B cell (primary cell): ENCODE data around the gene TMEM168. TPM values are rescaled to one million over a fixed set of nuclear protein-coding genes. Genes with fewer than 3 reads are reported as not detected.
"Not testable (repeated sequence)": the region's sequence is repeated elsewhere in the genome, so short reads cannot be mapped to it uniquely, and the experiment has no call there.

Experiments used
- ATAC-seq: fragments of 200-7000 bp; cut with Tn5 transposase; one replicate; pipeline ENCODE4 v1.10.0; 2021; ENCODE audit warnings: low read depth, mild to moderate bottlenecking, moderate number of reproducible peaks, moderate library complexity
- CTCF ChIA-PET: fragments of 350-600 bp; sonication (Branson Sonifier 250); formaldehyde crosslinking; loops from one replicate; lab custom pipeline; 2021; ENCODE audit warnings: antibody characterized with exemption, inconsistent platforms; lab: Charles Lee
- POLR2A ChIA-PET: fragments of 350-600 bp; sonication (Branson Sonifier 250); formaldehyde crosslinking; loops from one replicate; lab custom pipeline; 2021; ENCODE audit warnings: antibody characterized with exemption; lab: Charles Lee
- DNase-seq: peaks from one replicate; pipeline ENCODE4 v3.0.0; 2013
- H2AFZ ChIP-seq: 2 replicates; pipeline ENCODE4 v1.6.1; 2012; ENCODE audit warnings: mild to moderate bottlenecking, low read depth, low read length; ENCODE audit not compliant: insufficient read depth, poor library complexity, severe bottlenecking
- H3K27ac ChIP-seq, 2 donors: 1 replicate in 1 of 2; 2 replicates in 1 of 2; pipeline ENCODE4 v1.5.1; 2012 to 2013; ENCODE audit warnings: low read length in 2 of 2, mild to moderate bottlenecking in 2 of 2, moderate library complexity in 1 of 2
- H3K27me3 ChIP-seq, 4 experiments: fragments of 200-600 bp in 1 of 4; sonication (generic) in 1 of 4; replicated peaks in 1 of 4; 1 replicate in 2 of 4; 2 replicates in 2 of 4; pipeline versions ENCODE4 v1.6.1 to v1.7.0; 2013 to 2016; ENCODE audit warnings: low read length in 3 of 4, mild to moderate bottlenecking in 2 of 4, mixed read lengths in 1 of 4, moderate library complexity in 1 of 4; ENCODE audit not compliant: insufficient read depth in 4 of 4, control insufficient read depth in 3 of 4; ENCODE audit errors: control extremely low read depth in 1 of 4
- H3K36me3 ChIP-seq, 2 experiments: replicated peaks in 1 of 2; 1 replicate in 1 of 2; 2 replicates in 1 of 2; pipeline versions ENCODE4 v1.6.1 to v1.7.1; 2013; ENCODE audit warnings: low read length in 1 of 2; ENCODE audit not compliant: insufficient read depth in 2 of 2, control insufficient read depth in 1 of 2; ENCODE audit errors: control extremely low read depth in 1 of 2, extremely low read depth in 1 of 2
- H3K4me1 ChIP-seq, 2 donors: fragments of 200-600 bp in 1 of 2; sonication (generic) in 1 of 2; 1 replicate in 1 of 2; 2 replicates in 1 of 2; pipeline versions ENCODE4 v1.5.1 to v1.6.1; 2013 to 2017; ENCODE audit warnings: low read length in 2 of 2; ENCODE audit not compliant: control insufficient read depth in 2 of 2, insufficient read depth in 2 of 2
- H3K4me2 ChIP-seq: replicated peaks from 2 replicates; pipeline ENCODE3; 2012; ENCODE audit warnings: mild to moderate bottlenecking, low read depth, low read length; ENCODE audit not compliant: poor library complexity, severe bottlenecking
- H3K4me3 ChIP-seq, 5 experiments: fragments of 200-600 bp in 1 of 5; sonication (generic) in 1 of 5; 1 replicate in 3 of 5; 2 replicates in 2 of 5; pipeline versions ENCODE4 v1.5.1 to v1.7.0; 2011 to 2016; ENCODE audit warnings: low read length in 4 of 5, mild to moderate bottlenecking in 4 of 5, low read depth in 2 of 5, control low read depth in 1 of 5, moderate library complexity in 1 of 5; ENCODE audit not compliant: insufficient read depth in 1 of 5; ENCODE audit errors: control extremely low read depth in 1 of 5, extremely low read depth in 1 of 5
- H3K79me2 ChIP-seq: fragments of 200-600 bp; sonication (generic); one replicate; pipeline ENCODE4 v1.6.0; 2016; ENCODE audit warnings: low read length; ENCODE audit not compliant: control insufficient read depth, insufficient read depth
- H3K9ac ChIP-seq: fragments of 200-600 bp; sonication (generic); 2 replicates; pipeline ENCODE4 v1.6.1; 2017; ENCODE audit warnings: mild to moderate bottlenecking, low read length, moderate library complexity
- H3K9me3 ChIP-seq, 3 donors: one replicate each; pipeline versions ENCODE4 v1.6.1 to v1.7.1; 2013; ENCODE audit warnings: low read length in 2 of 3; ENCODE audit not compliant: control insufficient read depth in 2 of 3, insufficient read depth in 1 of 3; ENCODE audit errors: control extremely low read depth in 1 of 3
- H4K20me1 ChIP-seq: 2 replicates; pipeline ENCODE4 v1.6.0; 2012; ENCODE audit warnings: mild to moderate bottlenecking, low read length; ENCODE audit not compliant: insufficient read depth, control insufficient read depth, poor library complexity, severe bottlenecking
- H3K27ac Mint-ChIP-seq: one replicate; pipeline ENCODE4 v1.8.0; 2021; ENCODE audit warnings: mixed read lengths
- H3K27me3 Mint-ChIP-seq: one replicate; pipeline ENCODE4 v1.8.0; 2021; ENCODE audit warnings: mixed read lengths
- H3K4me1 Mint-ChIP-seq: one replicate; pipeline ENCODE4 v1.8.0; 2021; ENCODE audit warnings: mixed read lengths
- H3K4me3 Mint-ChIP-seq: one replicate; pipeline ENCODE4 v1.8.0; 2021; ENCODE audit warnings: mixed read lengths
- H3K9me3 Mint-ChIP-seq: one replicate; pipeline ENCODE4 v1.8.0; 2022; ENCODE audit warnings: mixed read lengths; ENCODE audit not compliant: insufficient read depth
- EZH2 ChIP-seq: IDR thresholded peaks from 2 replicates; pipeline ENCODE4 v1.6.1; 2012; ENCODE audit warnings: borderline replicate concordance, low read depth, mild to moderate bottlenecking, moderate library complexity, low read length; ENCODE audit not compliant: insufficient read depth, poor library complexity, severe bottlenecking
- WGBS: methylation state at CpG from one replicate; pipeline ENCODE4 v1.1.5; 2013; ENCODE audit warnings: missing lambda C conversion rate; ENCODE audit not compliant: insufficient coverage; 5-methylcytosine and 5-hydroxymethylcytosine counted together
- intact Hi-C: fragments of 100-400 bp; cut with micrococcal nuclease; formaldehyde crosslinking; loops from one replicate; pipeline ENCODE4 v1.10.0; 2022
- polyA plus RNA-seq: library from polyadenylated mRNA; depleted of rRNA; stranded (reverse); fragments of >200 nt; gene quantifications from 2 replicates; pipeline ENCODE4 v1.2.3, GENCODE V29; 2012
- total RNA-seq, 2 donors: library from RNA; stranded (reverse); fragments of 120-200 nt in 1 of 2; gene quantifications; 1 replicate in 1 of 2; 2 replicates in 1 of 2; pipeline versions ENCODE4 v1.2.3 to v1.2.4, GENCODE V29; 2013 to 2022
- TF ChIP-seq, protein P1 (sequence below): fragments of 200-600 bp; IDR thresholded peaks from one replicate; pipeline ENCODE4 v1.8.0; 2022; ENCODE audit warnings: antibody characterized with exemption, mild to moderate bottlenecking

The TMEM168 gene
- total and polyA plus RNA-seq, 2 donors (not counting 1 experiment from before 2014, with no cell fraction given): 12.7 to 31.8 TPM

- TF ChIP-seq, protein P1, sequence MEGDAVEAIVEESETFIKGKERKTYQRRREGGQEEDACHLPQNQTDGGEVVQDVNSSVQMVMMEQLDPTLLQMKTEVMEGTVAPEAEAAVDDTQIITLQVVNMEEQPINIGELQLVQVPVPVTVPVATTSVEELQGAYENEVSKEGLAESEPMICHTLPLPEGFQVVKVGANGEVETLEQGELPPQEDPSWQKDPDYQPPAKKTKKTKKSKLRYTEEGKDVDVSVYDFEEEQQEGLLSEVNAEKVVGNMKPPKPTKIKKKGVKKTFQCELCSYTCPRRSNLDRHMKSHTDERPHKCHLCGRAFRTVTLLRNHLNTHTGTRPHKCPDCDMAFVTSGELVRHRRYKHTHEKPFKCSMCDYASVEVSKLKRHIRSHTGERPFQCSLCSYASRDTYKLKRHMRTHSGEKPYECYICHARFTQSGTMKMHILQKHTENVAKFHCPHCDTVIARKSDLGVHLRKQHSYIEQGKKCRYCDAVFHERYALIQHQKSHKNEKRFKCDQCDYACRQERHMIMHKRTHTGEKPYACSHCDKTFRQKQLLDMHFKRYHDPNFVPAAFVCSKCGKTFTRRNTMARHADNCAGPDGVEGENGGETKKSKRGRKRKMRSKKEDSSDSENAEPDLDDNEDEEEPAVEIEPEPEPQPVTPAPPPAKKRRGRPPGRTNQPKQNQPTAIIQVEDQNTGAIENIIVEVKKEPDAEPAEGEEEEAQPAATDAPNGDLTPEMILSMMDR: no peak
- no peak for TF ChIP-seq EZH2
- H3K4me2 ChIP-seq: no peak overlapping the region
- H3K27me3 Mint-ChIP-seq: peaks cover 4% of the 10 kb centered on the region
Observed at GRCh38 chr7:112735261-112735660, 54.9 kb downstream of the TMEM168 start.

GRCh38 chr7:112731324-112731723 is 58.9 kb downstream of the TMEM168 start:
- ATAC-seq, H3K4me1 Mint-ChIP-seq, DNase-seq, intact Hi-C loops, H3K79me2 ChIP-seq, H2AFZ ChIP-seq, H3K4me1 ChIP-seq, H3K27me3 ChIP-seq, H3K27ac Mint-ChIP-seq, H3K36me3 ChIP-seq, H3K27me3 Mint-ChIP-seq, H3K9ac ChIP-seq, H3K4me3 ChIP-seq, H3K27ac ChIP-seq, H4K20me1 ChIP-seq, H3K4me2 ChIP-seq, CTCF ChIA-PET, POLR2A ChIA-PET, H3K4me3 Mint-ChIP-seq: not testable (repeated sequence)
- no CpG with 5 or more reads among the region's 2 CpGs for WGBS
- H3K9me3 ChIP-seq: peaks cover 0 to 19% (median 9%) of the 10 kb centered on the region in 3 donors
- peaks cover 18% of the 10 kb centered on the region for H3K9me3 Mint-ChIP-seq

More at GRCh38 chr7:112735261-112735660, 54.9 kb downstream of the TMEM168 start:
- no peak overlapping the region for H3K9ac ChIP-seq
- peaks cover 0 to 25% (median 12%) of the 10 kb centered on the region in 3 donors for H3K9me3 ChIP-seq
- Mint-ChIP-seq H3K9me3 (peaks cover 5% of the 10 kb centered on the region), H3K4me1 (no peaks in the 10 kb centered on the region), H3K27ac (no peak overlapping the region), H3K4me3 (no peak overlapping the region)
- WGBS: 71% methylated on average over 1 of the region's 1 CpG
- H2AFZ ChIP-seq: no peak overlapping the region
- ChIA-PET POLR2A (no interaction called here), CTCF (no interaction called here)
- H3K4me3 ChIP-seq: no peak overlapping the region
- no peak overlapping the region for H3K27ac ChIP-seq
- no peaks in the 10 kb centered on the region for H4K20me1 ChIP-seq
- no peaks in the 10 kb centered on the region for H3K79me2 ChIP-seq
- DNase-seq (no peak), ATAC-seq (no peak)
- intact Hi-C loops: no loop called here
- H3K36me3 ChIP-seq: no peaks in the 10 kb centered on the region
- peaks cover 0 to 11% (median 2%) of the 10 kb centered on the region in 4 experiments for H3K27me3 ChIP-seq
- no peaks in the 10 kb centered on the region for H3K4me1 ChIP-seq
